ENCODE data around the gene TMEM252.

DNA sequence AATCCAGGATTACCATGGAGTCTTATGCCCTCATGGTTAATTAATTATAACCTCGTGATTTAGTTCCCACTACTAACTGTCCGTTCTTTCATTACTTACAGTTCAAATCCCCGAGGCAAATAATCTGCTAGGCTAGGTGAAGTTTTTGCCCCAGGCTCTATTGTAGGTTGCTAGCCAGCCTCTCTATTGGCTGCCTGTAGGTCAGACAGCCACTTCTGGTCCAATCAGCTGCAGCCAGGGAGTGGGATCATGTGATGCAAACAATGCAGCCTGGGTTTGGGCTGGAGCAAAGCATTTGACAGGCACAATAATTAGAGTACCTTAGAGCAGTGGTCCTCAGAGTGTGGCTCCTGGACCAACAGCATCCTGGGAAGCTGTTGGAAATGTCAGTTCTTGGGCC is 17.7 kb downstream of the TMEM252 start:
- no peak for TF ChIP-seq CTCF (IDR thresholded peaks at IDR 0.05)
- TF ChIP-seq POLR2A (IDR thresholded peaks at IDR 0.05) = no peak
